Measurements from ENCODE around the gene NTHL1. TPM values are rescaled to one million over a fixed set of nuclear protein-coding genes. Genes with fewer than 3 reads are reported as not detected.

Gene NTHL1
- total and polyA plus RNA-seq, 10 of the 15 experiments (the other 5 are each of a cell fraction or from before 2014, with no cell fraction given), result 0.85 to 54.7 (median 39.0) TPM

DNA sequence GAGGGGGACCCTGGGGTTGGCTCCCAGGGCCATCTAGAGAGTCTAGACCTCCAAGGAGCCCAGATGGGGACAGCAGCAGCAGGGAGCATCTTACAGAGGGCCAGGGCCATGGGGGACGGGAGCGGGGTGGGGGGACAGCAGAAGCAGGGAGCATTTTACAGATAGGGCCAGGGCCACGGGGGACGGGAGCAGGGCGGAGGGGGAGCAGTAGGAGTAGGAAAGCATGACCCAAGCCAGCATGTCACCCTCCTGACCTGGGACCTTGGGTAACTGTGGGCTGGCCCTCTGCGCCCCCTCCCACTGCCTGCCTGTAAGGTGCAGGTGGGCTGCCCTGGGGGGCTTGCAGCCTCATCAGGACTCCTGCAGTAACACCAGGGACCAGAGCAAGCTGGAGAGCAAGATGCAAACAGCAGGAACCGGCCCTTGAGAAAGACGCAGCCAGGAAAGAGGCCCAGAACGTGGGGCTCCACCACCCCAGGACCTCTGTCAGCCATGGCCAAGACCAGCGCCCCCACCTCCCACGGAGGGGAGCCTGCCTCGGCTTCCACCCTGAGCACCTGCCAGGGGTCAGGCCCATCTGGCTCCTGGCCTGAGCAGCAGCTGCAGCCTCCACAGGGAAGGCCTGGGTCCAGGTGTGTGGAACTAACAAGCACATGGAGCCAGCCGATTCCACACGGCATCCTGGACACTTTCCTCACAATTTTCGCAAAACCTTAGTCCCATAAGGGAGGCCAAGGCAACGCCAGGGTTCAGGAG lies 40.4 kb downstream of the NTHL1 start:
- H3K4me1 ChIP-seq (ENCODE audit: control insufficient read depth, insufficient read depth, low read length), result peaks cover 22% of the 10 kb centered on the region
- H4K20me1 ChIP-seq (ENCODE audit: control insufficient read depth, insufficient read depth), result peaks cover 6% of the 10 kb centered on the region
- in situ Hi-C loops (cut with MboI), result no loop called here
- TF ChIP-seq MEF2A (IDR thresholded peaks at IDR 0.05; ENCODE audit: insufficient read depth, low read depth, low read length) (no peak), PKNOX1 (IDR thresholded peaks at IDR 0.05) (no peak), KLF5 (IDR thresholded peaks at IDR 0.05; ENCODE audit: partially characterized antibody) (no peak), ZBED1 (IDR thresholded peaks at IDR 0.05; ENCODE audit: borderline replicate concordance) (no peak), SIN3A (IDR thresholded peaks at IDR 0.05; ENCODE audit: low read depth, low read length) (no peak), TBL1XR1 (IDR thresholded peaks at IDR 0.05; ENCODE audit: low read depth, low read length) (no peak), FOS (IDR thresholded peaks at IDR 0.05; ENCODE audit: borderline replicate concordance, extremely low read depth, insufficient read length) (no peak), PAX8 (IDR thresholded peaks at IDR 0.05) (no peak), MXI1 (IDR thresholded peaks at IDR 0.05; ENCODE audit: low read depth, low read length) (no peak), FOXK2 (IDR thresholded peaks at IDR 0.05) (no peak), SP1 (IDR thresholded peaks at IDR 0.05; ENCODE audit: low read depth, low read length) (no peak)
- TF ChIP-seq, protein P1, sequence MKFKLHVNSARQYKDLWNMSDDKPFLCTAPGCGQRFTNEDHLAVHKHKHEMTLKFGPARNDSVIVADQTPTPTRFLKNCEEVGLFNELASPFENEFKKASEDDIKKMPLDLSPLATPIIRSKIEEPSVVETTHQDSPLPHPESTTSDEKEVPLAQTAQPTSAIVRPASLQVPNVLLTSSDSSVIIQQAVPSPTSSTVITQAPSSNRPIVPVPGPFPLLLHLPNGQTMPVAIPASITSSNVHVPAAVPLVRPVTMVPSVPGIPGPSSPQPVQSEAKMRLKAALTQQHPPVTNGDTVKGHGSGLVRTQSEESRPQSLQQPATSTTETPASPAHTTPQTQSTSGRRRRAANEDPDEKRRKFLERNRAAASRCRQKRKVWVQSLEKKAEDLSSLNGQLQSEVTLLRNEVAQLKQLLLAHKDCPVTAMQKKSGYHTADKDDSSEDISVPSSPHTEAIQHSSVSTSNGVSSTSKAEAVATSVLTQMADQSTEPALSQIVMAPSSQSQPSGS (IDR thresholded peaks at IDR 0.05; ENCODE audit: low read length), result no peak
- TF ChIP-seq, protein P2, sequence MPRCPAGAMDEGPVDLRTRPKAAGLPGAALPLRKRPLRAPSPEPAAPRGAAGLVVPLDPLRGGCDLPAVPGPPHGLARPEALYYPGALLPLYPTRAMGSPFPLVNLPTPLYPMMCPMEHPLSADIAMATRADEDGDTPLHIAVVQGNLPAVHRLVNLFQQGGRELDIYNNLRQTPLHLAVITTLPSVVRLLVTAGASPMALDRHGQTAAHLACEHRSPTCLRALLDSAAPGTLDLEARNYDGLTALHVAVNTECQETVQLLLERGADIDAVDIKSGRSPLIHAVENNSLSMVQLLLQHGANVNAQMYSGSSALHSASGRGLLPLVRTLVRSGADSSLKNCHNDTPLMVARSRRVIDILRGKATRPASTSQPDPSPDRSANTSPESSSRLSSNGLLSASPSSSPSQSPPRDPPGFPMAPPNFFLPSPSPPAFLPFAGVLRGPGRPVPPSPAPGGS (IDR thresholded peaks at IDR 0.05; ENCODE audit: borderline replicate concordance, insufficient read depth, low read depth, low read length, poor library complexity, severe bottlenecking), result no peak
- TF ChIP-seq, protein P3, sequence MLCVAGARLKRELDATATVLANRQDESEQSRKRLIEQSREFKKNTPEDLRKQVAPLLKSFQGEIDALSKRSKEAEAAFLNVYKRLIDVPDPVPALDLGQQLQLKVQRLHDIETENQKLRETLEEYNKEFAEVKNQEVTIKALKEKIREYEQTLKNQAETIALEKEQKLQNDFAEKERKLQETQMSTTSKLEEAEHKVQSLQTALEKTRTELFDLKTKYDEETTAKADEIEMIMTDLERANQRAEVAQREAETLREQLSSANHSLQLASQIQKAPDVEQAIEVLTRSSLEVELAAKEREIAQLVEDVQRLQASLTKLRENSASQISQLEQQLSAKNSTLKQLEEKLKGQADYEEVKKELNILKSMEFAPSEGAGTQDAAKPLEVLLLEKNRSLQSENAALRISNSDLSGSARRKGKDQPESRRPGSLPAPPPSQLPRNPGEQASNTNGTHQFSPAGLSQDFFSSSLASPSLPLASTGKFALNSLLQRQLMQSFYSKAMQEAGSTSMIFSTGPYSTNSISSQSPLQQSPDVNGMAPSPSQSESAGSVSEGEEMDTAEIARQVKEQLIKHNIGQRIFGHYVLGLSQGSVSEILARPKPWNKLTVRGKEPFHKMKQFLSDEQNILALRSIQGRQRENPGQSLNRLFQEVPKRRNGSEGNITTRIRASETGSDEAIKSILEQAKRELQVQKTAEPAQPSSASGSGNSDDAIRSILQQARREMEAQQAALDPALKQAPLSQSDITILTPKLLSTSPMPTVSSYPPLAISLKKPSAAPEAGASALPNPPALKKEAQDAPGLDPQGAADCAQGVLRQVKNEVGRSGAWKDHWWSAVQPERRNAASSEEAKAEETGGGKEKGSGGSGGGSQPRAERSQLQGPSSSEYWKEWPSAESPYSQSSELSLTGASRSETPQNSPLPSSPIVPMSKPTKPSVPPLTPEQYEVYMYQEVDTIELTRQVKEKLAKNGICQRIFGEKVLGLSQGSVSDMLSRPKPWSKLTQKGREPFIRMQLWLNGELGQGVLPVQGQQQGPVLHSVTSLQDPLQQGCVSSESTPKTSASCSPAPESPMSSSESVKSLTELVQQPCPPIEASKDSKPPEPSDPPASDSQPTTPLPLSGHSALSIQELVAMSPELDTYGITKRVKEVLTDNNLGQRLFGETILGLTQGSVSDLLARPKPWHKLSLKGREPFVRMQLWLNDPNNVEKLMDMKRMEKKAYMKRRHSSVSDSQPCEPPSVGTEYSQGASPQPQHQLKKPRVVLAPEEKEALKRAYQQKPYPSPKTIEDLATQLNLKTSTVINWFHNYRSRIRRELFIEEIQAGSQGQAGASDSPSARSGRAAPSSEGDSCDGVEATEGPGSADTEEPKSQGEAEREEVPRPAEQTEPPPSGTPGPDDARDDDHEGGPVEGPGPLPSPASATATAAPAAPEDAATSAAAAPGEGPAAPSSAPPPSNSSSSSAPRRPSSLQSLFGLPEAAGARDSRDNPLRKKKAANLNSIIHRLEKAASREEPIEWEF (IDR thresholded peaks at IDR 0.05; ENCODE audit: insufficient replicate concordance, low read depth, low read length), result no peak

More for the DNA sequence above, 40.4 kb downstream of the NTHL1 start:
- Histone ChIP-seq H3K27ac (ENCODE audit: control insufficient read depth, insufficient read depth) (peak overlapping the region; percentile 89), H3K9me3 (replicated peaks; ENCODE audit: control insufficient read depth, insufficient read depth, low read length) (no peaks in the 10 kb centered on the region), H3K27me3 (replicated peaks in 1 of 2; ENCODE audit: control insufficient read depth in 2 of 2, insufficient read depth in 2 of 2, low read length in 1 of 2) (no peaks in the 10 kb centered on the region), H3K36me3 (ENCODE audit: control insufficient read depth in 2 of 2, insufficient read depth in 2 of 2, low read length in 1 of 2) (peaks cover 0 to 16% of the 10 kb centered on the region in 2 experiments; a peak in 2 of 4 replicates), H3K4me3 (peak overlapping the region; percentile 100), H3K4me2 (ENCODE audit: control insufficient read depth, insufficient read depth) (peak overlapping the region; percentile 98), H3K9ac (ENCODE audit: control insufficient read depth, insufficient read depth, low read length) (peak overlapping the region; percentile 92), H2AFZ (ENCODE audit: control insufficient read depth, low read depth, low read length) (no peak overlapping the region), H3K79me2 (ENCODE audit: control insufficient read depth, insufficient read depth, low read length) (peaks cover 67% of the 10 kb centered on the region)
- RAD21 ChIA-PET (ENCODE audit: unreplicated experiment), result interaction anchor here (1.0 to 1.3 kb wide), 2 partner anchors 16 to 43 kb away, joined by 3 read pairs; partner anchors contain the start of gene RPS2
- SMC1A ChIA-PET (ENCODE audit: uncharacterized antibody, unreplicated experiment), result interaction anchor here (1.2 to 1.9 kb wide), 2 partner anchors 26 to 40 kb away, joined by 3 to 5 read pairs; partner anchors contain the start of genes NOXO1, NTHL1 and TSC2
- POLR2A ChIA-PET, result interaction anchor here (1.0 to 2.2 kb wide), 3 partner anchors 11 to 147 kb away, joined by 3 to 14 read pairs (median 8); partner anchors contain the start of gene TRAF7
- intact Hi-C loops (cut with micrococcal nuclease; ENCODE audit: unreplicated experiment), result loop anchor here (5.0 kb wide), 1 partner anchor 145 kb away; no protein-coding TSS in a partner anchor
- BruUV-seq (replicated peaks), result no TSS peak
- DNase-seq (ENCODE audit: low read depth, low spot score), result no peak
- no peak for FAIRE-seq
- no peak for ATAC-seq
- CTCF ChIA-PET, result interaction anchor here (0.9 to 1.4 kb wide), 3 partner anchors 15 to 133 kb away, joined by 3 to 8 read pairs (median 3); no protein-coding TSS in a partner anchor
- WGBS (ENCODE audit: insufficient coverage, insufficient replicate concordance, low lambda C conversion rate, missing lambda C conversion rate), result 30% methylated on average over 11 of the region's 16 CpGs
